Measurements from ENCODE around the gene RAD51B.
"Not testable (repeated sequence)": the region's sequence is repeated elsewhere in the genome, so short reads cannot be mapped to it uniquely, and the experiment has no call there.

Gene RAD51B

GRCh38 chr14:68113343-68113930, 293.9 kb downstream of the RAD51B start:
- DNase-seq (ENCODE audit: low read depth): no peak

GRCh38 chr14:68115952-68116351, 296.4 kb downstream of the RAD51B start:
- not testable (repeated sequence) for DNase-seq (ENCODE audit: low read depth)

- no peak for DNase-seq (ENCODE audit: low read depth)
Measured at GRCh38 chr14:68122651-68123050, 303.1 kb downstream of the RAD51B start.

GRCh38 chr14:68124050-68124449, 304.5 kb downstream of the RAD51B start:
- DNase-seq (ENCODE audit: low read depth): no peak

GRCh38 chr14:68124979-68125731, 305.6 kb downstream of the RAD51B start:
- no peak for DNase-seq (ENCODE audit: low read depth)

GRCh38 chr14:68127166-68127565, 307.6 kb downstream of the RAD51B start:
- DNase-seq (ENCODE audit: low read depth): no peak

- no peak for DNase-seq (ENCODE audit: low read depth)
Measured at GRCh38 chr14:68131907-68132306, 312.3 kb downstream of the RAD51B start.

- DNase-seq (ENCODE audit: low read depth): no peak
Measured at GRCh38 chr14:68132563-68133121, 313.1 kb downstream of the RAD51B start.

- DNase-seq (ENCODE audit: low read depth): no peak
Measured at GRCh38 chr14:68133856-68134255, 314.3 kb downstream of the RAD51B start.

GRCh38 chr14:68135028-68135427, 315.4 kb downstream of the RAD51B start:
- no peak for DNase-seq (ENCODE audit: low read depth)

GRCh38 chr14:68135566-68135965, 316.0 kb downstream of the RAD51B start:
- DNase-seq (ENCODE audit: low read depth): no peak

- DNase-seq (ENCODE audit: low read depth): no peak
Measured at GRCh38 chr14:68137704-68138619, 318.4 kb downstream of the RAD51B start.

GRCh38 chr14:68139431-68140075, 320.0 kb downstream of the RAD51B start:
- DNase-seq (ENCODE audit: low read depth): no peak

GRCh38 chr14:68140076-68140741, 320.6 kb downstream of the RAD51B start:
- no peak for DNase-seq (ENCODE audit: low read depth)

GRCh38 chr14:68140806-68141205, 321.2 kb downstream of the RAD51B start:
- no peak for DNase-seq (ENCODE audit: low read depth)

GRCh38 chr14:68141281-68142088, 321.9 kb downstream of the RAD51B start:
- no peak for DNase-seq (ENCODE audit: low read depth)

- no peak for DNase-seq (ENCODE audit: low read depth)
Measured at GRCh38 chr14:68143341-68143841, 323.8 kb downstream of the RAD51B start.

GRCh38 chr14:68144051-68144681, 324.6 kb downstream of the RAD51B start:
- DNase-seq (ENCODE audit: low read depth): no peak

- no peak for DNase-seq (ENCODE audit: low read depth)
Measured at GRCh38 chr14:68145036-68145435, 325.5 kb downstream of the RAD51B start.

- no peak for DNase-seq (ENCODE audit: low read depth)
Measured at GRCh38 chr14:68145539-68145938, 326.0 kb downstream of the RAD51B start.
